ENCODE results near the gene UBC.
"Not testable (repeated sequence)": the region's sequence is repeated elsewhere in the genome, so short reads cannot be mapped to it uniquely, and the experiment has no call there.

Gene UBC

GRCh38 chr12:124887766-124888165, 26.7 kb downstream of the UBC start:
- in situ Hi-C loops (cut with MboI; ENCODE audit: low sequenced_read_pairs), result not testable (repeated sequence)

GRCh38 chr12:124884587-124885438, 29.6 kb downstream of the UBC start:
- in situ Hi-C loops (cut with MboI; ENCODE audit: low sequenced_read_pairs), result no loop called here

GRCh38 chr12:124883263-124884130, 31.0 kb downstream of the UBC start:
- in situ Hi-C loops (cut with MboI; ENCODE audit: low sequenced_read_pairs), result no loop called here

- in situ Hi-C loops (cut with MboI; ENCODE audit: low sequenced_read_pairs), result no loop called here
Observed at GRCh38 chr12:124881123-124881522, 33.3 kb downstream of the UBC start.

GRCh38 chr12:124880335-124880734, 34.1 kb downstream of the UBC start:
- in situ Hi-C loops (cut with MboI; ENCODE audit: low sequenced_read_pairs), result not testable (repeated sequence)

GRCh38 chr12:124878795-124879516, 35.5 kb downstream of the UBC start:
- in situ Hi-C loops (cut with MboI; ENCODE audit: low sequenced_read_pairs), result no loop called here

GRCh38 chr12:124877423-124877822, 37.0 kb downstream of the UBC start:
- in situ Hi-C loops (cut with MboI; ENCODE audit: low sequenced_read_pairs), result no loop called here

- in situ Hi-C loops (cut with MboI; ENCODE audit: low sequenced_read_pairs), result no loop called here
Observed at GRCh38 chr12:124876171-124876570, 38.3 kb downstream of the UBC start.

GRCh38 chr12:124875803-124876132, 38.7 kb downstream of the UBC start:
- in situ Hi-C loops (cut with MboI; ENCODE audit: low sequenced_read_pairs), result no loop called here

GRCh38 chr12:124874988-124875802, 39.3 kb downstream of the UBC start:
- in situ Hi-C loops (cut with MboI; ENCODE audit: low sequenced_read_pairs), result no loop called here

GRCh38 chr12:124874188-124874587, 40.3 kb downstream of the UBC start:
- in situ Hi-C loops (cut with MboI; ENCODE audit: low sequenced_read_pairs), result no loop called here

GRCh38 chr12:124872068-124872719, 42.3 kb downstream of the UBC start:
- in situ Hi-C loops (cut with MboI; ENCODE audit: low sequenced_read_pairs), result no loop called here

GRCh38 chr12:124871297-124871696, 43.2 kb downstream of the UBC start:
- in situ Hi-C loops (cut with MboI; ENCODE audit: low sequenced_read_pairs), result no loop called here

GRCh38 chr12:124870515-124870914, 43.9 kb downstream of the UBC start:
- in situ Hi-C loops (cut with MboI; ENCODE audit: low sequenced_read_pairs), result no loop called here

- in situ Hi-C loops (cut with MboI; ENCODE audit: low sequenced_read_pairs), result no loop called here
Observed at GRCh38 chr12:124869059-124869665, 45.3 kb downstream of the UBC start.

- in situ Hi-C loops (cut with MboI; ENCODE audit: low sequenced_read_pairs), result no loop called here
Observed at GRCh38 chr12:124868252-124869058, 46.0 kb downstream of the UBC start.

- in situ Hi-C loops (cut with MboI; ENCODE audit: low sequenced_read_pairs), result no loop called here
Observed at GRCh38 chr12:124867401-124867930, 47.0 kb downstream of the UBC start.

GRCh38 chr12:124866883-124867400, 47.5 kb downstream of the UBC start:
- in situ Hi-C loops (cut with MboI; ENCODE audit: low sequenced_read_pairs), result no loop called here

All from HL-60/S4 (cell line).